Sigmoid colon (tissue), 7 donors: ENCODE measurements around the gene ADAMTS17. TPM values are rescaled to one million over a fixed set of nuclear protein-coding genes. Genes with fewer than 3 reads are reported as not detected.
A peak's percentile ranks its signal among the peaks of the same experiment; 100 is the strongest.

Experiments
- DNase-seq: peaks from one replicate; pipeline ENCODE4 v3.0.0-alpha.2; 2019
- H3K27ac ChIP-seq, 4 donors: fragments of 200-600 bp; sonication (generic); one replicate each; pipeline ENCODE4 v1.5.1; 2016 to 2019; ENCODE audit warnings: mild to moderate bottlenecking in 1 of 4
- H3K27me3 ChIP-seq, 3 donors: fragments of 200-600 bp; sonication (generic); one replicate each; pipeline ENCODE4 v1.5.1; 2019; ENCODE audit warnings: mild to moderate bottlenecking in 1 of 3
- H3K36me3 ChIP-seq, 4 donors: fragments of 200-600 bp; sonication (generic); one replicate each; pipeline ENCODE4 v1.5.1; 2016 to 2019
- H3K4me1 ChIP-seq, 4 donors: fragments of 200-600 bp; sonication (generic); one replicate each; pipeline ENCODE4 v1.5.1; 2017 to 2019
- H3K4me3 ChIP-seq, 4 donors: fragments of 200-600 bp; sonication (generic); one replicate each; pipeline ENCODE4 v1.5.1; 2017 to 2019; ENCODE audit warnings: mild to moderate bottlenecking in 2 of 4, moderate library complexity in 1 of 4
- H3K9me3 ChIP-seq, 4 donors: fragments of 200-600 bp in 3 of 4; sonication (generic) in 3 of 4; one replicate each; pipeline versions ENCODE4 v1.5.1 to v1.6.1; 2013 to 2019
- EP300 ChIP-seq, 4 donors: sonication (generic); formaldehyde crosslinking; IDR thresholded peaks; one replicate each; pipeline ENCODE4 v1.6.1; 2017; ENCODE audit warnings: antibody characterized with exemption in 4 of 4
- POLR2A ChIP-seq, 2 donors: fragments of 450-650 bp; IDR thresholded peaks; one replicate each; pipeline ENCODE4 v1.6.1; 2016; ENCODE audit warnings: antibody characterized with exemption in 2 of 2, mild to moderate bottlenecking in 2 of 2, moderate library complexity in 2 of 2
- POLR2AphosphoS5 ChIP-seq, 4 donors: sonication (generic); formaldehyde crosslinking; IDR thresholded peaks; one replicate each; pipeline ENCODE4 v1.6.1; 2017; ENCODE audit warnings: antibody characterized with exemption in 4 of 4
- WGBS, 2 donors: extraction: QIAGEN DNeasy Blood & Tissue Kit; methylation state at CpG; one replicate each; pipeline ENCODE4 v1.1.7; 2013; 5-methylcytosine and 5-hydroxymethylcytosine counted together
- intact Hi-C: fragments of 100-400 bp; cut with DNase I; formaldehyde crosslinking; loops from one replicate; pipeline ENCODE4 v1.15.1; 2023
- polyA plus RNA-seq, 3 donors: library from polyadenylated mRNA; stranded (reverse); fragments of 200-250 nt; gene quantifications; one replicate each; pipeline ENCODE4 v1.2.3, GENCODE V29; 2013
- total RNA-seq, 4 donors: library from RNA; depleted of rRNA; stranded (reverse); fragments of >200 nt; gene quantifications; one replicate each; pipeline ENCODE4 v1.1.0, GENCODE V29; 2016
- TF ChIP-seq, protein P1 (sequence below), 4 experiments: fragments of 450-650 bp in 3 of 4; fragments of 200-600 bp in 1 of 4; IDR thresholded peaks; one replicate each; pipeline ENCODE4 v1.5.1; 2016 to 2019; ENCODE audit warnings: antibody characterized with exemption in 4 of 4, mild to moderate bottlenecking in 3 of 4, moderate library complexity in 2 of 4
- donor health status: healthy with polysubstance abuse.
- donor health status: Bipolar disorder and iron deficiency.
- donor health status: healthy.

The ADAMTS17 gene
- total and polyA plus RNA-seq, 7 donors = 0.46 to 3.6 (median 1.2) TPM

DNA sequence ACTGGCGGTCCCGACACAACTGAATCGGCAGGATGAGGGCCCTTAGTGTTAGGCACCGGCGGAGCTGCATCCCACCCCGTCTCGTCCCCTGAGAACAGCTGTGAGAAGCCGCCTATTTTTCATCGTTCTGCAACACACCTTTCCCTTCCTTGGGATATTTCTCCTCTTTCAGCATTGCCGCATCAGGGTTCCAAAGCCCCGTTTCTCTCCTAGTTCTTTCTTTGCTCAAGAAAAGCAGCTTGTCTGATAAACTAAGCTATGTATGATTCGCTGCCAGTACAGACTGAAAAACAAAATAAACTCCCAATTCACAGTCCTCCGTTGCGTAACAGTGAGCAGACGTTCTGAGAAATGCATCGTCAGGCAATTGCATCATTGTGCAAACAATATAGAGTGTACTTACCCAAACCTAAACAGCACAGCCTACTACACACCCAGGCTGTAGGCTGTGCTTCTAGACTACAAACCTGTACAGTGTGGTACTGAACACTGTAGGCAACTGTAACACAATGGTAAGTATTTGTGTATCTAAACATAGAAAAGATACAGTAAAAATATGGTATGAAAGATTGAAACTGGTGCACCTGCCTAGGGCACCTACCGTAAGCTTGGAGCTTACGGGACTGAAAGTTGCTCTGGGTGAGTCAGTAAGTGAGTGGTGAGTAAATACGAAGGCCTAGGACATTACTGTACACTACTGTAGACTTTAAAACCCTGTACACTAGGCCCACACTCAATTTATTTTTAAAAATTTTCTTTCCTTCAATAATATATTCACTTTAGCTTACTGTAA lies 8.9 kb upstream of the ADAMTS17 start:
- no peaks in the 10 kb centered on the region for H3K36me3 ChIP-seq
- intact Hi-C loops = loop anchor here (1.0 to 5.0 kb wide), 2 partner anchors 167 to 223 kb away; no protein-coding TSS in a partner anchor
- H3K27ac ChIP-seq = peak overlapping the region; percentile 95 to 100 (median 97)
- no peaks in the 10 kb centered on the region for H3K9me3 ChIP-seq
- peaks cover 0 to 12% (median 11%) of the 10 kb centered on the region in 4 donors for H3K4me1 ChIP-seq
- DNase-seq = no peak
- H3K4me3 ChIP-seq = peak overlapping the region; percentile 65 to 89 (median 78)
- peaks cover 0 to 8% (median 0%) of the 10 kb centered on the region in 3 donors for H3K27me3 ChIP-seq
- peak in 2 of 4 donors; percentile 17 to 31 for TF ChIP-seq POLR2AphosphoS5 (IDR thresholded peaks at IDR 0.05)
- no peak for TF ChIP-seq EP300 (IDR thresholded peaks at IDR 0.05)
- TF ChIP-seq POLR2A (IDR thresholded peaks at IDR 0.05) = no peak
- TF ChIP-seq, protein P1, sequence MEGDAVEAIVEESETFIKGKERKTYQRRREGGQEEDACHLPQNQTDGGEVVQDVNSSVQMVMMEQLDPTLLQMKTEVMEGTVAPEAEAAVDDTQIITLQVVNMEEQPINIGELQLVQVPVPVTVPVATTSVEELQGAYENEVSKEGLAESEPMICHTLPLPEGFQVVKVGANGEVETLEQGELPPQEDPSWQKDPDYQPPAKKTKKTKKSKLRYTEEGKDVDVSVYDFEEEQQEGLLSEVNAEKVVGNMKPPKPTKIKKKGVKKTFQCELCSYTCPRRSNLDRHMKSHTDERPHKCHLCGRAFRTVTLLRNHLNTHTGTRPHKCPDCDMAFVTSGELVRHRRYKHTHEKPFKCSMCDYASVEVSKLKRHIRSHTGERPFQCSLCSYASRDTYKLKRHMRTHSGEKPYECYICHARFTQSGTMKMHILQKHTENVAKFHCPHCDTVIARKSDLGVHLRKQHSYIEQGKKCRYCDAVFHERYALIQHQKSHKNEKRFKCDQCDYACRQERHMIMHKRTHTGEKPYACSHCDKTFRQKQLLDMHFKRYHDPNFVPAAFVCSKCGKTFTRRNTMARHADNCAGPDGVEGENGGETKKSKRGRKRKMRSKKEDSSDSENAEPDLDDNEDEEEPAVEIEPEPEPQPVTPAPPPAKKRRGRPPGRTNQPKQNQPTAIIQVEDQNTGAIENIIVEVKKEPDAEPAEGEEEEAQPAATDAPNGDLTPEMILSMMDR (IDR thresholded peaks at IDR 0.05) = peak in 1 of 4 experiments; percentile 29
- WGBS, 2 donors = 10 to 40% methylated on average over 19 of the region's 19 CpGs

DNA sequence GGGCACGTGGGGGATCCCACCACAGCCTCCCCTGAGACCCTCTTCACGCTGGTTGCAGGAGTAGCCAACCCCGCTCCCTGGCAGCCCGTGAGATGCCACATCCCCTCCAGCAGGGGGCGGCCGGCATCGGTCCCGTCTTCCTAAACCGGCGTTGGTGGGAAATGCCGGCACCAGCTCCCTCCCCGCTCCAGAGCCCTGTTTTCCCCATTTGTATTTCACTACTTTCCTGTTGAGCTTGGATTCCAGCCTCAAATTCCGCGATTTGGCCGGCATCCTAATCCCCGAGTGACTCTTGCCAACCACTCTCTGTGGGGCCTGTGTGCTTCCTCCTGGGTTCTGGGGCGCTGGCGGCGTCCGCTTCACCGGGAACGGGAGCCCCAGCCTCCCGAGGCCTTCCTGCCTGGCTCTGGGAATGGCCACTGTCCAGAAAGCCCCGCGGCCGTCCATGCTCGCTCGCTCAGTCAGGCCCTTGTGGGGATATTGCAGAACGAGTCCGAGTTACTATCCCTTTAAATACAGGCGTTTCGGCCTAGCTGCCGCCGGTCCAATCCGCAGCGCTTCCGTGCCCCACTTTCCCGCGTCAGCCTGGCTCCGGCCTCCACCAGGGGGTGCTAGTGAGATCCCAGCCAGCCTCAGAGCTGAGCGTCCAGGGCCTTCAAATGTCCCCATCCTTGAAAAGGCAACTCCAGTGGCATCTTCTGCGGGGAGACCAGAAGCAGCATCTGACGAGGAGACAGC lies 8.1 kb upstream of the ADAMTS17 start:
- peak; percentile 98 for DNase-seq
- intact Hi-C loops = loop anchor here (1.0 to 10.0 kb wide), 4 partner anchors 167 to 525 kb away; partner anchors contain the start of genes ALDH1A3, ASB7 and LINS1
- Histone ChIP-seq H3K4me1 (peaks cover 0 to 12% (median 11%) of the 10 kb centered on the region in 4 donors), H3K9me3 (no peaks in the 10 kb centered on the region), H3K27me3 (peaks cover 0 to 8% (median 0%) of the 10 kb centered on the region in 3 donors), H3K4me3 (peak overlapping the region; percentile 65 to 89 (median 78)), H3K36me3 (no peaks in the 10 kb centered on the region), H3K27ac (peak overlapping the region; percentile 95 to 100 (median 97))
- WGBS, 2 donors = 1% methylated on average over 43 of the region's 43 CpGs
- TF ChIP-seq POLR2A (IDR thresholded peaks at IDR 0.05) (no peak), EP300 (IDR thresholded peaks at IDR 0.05) (no peak), POLR2AphosphoS5 (IDR thresholded peaks at IDR 0.05) (peak; percentile 29 to 59 (median 48))
- TF ChIP-seq, protein P1 (IDR thresholded peaks at IDR 0.05) = peak; percentile 78 to 89 (median 86)

DNA sequence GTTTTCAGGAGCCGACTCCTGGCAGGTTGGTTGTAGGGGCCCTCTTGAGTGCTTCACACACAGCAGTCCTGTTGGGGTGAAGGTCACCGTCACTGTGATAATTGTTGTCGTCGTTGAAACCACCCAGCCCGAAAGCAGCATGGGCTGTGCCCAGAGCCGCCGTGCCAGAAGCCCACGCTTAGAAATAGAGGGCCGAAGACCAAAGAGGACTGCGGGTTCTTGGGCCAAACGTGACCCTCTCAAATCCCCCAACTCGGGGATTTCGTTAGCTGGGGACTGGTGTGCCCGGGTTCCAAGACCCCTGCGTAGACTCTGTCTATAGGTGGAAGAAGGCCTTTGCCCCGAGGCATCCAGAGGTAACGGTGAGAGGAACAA lies 7.5 kb upstream of the ADAMTS17 start:
- WGBS, 2 donors = 57 to 62% methylated on average over 17 of the region's 17 CpGs
- H3K36me3 ChIP-seq = no peaks in the 10 kb centered on the region
- TF ChIP-seq, protein P1 (IDR thresholded peaks at IDR 0.05) = no peak
- no peak for TF ChIP-seq POLR2A (IDR thresholded peaks at IDR 0.05)
- no peak for TF ChIP-seq POLR2AphosphoS5 (IDR thresholded peaks at IDR 0.05)
- no peak for TF ChIP-seq EP300 (IDR thresholded peaks at IDR 0.05)
- DNase-seq = no peak
- peak overlapping the region; percentile 95 to 100 (median 97) for H3K27ac ChIP-seq
- peaks cover 0 to 8% (median 0%) of the 10 kb centered on the region in 3 donors for H3K27me3 ChIP-seq
- peak overlapping the region; percentile 65 to 89 (median 78) for H3K4me3 ChIP-seq
- peaks cover 0 to 12% (median 11%) of the 10 kb centered on the region in 4 donors for H3K4me1 ChIP-seq
- intact Hi-C loops = loop anchor here (10.0 kb wide), 2 partner anchors 255 to 525 kb away; partner anchors contain the start of genes ALDH1A3, ASB7 and LINS1
- no peaks in the 10 kb centered on the region for H3K9me3 ChIP-seq

DNA sequence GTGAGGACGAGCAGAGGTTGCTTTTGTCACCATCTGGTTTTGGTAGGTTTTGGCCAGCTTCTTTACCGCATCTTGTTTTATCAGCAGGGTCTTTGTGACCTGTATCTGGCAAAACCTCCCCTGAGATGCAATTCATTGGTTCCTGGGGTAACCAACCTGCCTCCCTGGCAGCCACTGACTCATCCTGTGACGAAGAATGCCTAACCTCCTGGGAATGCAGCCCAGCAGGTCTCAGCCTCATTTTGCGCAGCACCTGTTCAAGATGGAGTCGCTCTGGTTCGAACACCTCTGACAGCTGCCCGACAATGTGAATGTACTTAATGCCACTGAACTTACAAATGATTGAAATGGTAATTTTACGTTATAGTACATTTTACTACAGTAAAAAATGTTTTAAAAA lies 6.8 kb upstream of the ADAMTS17 start:
- Histone ChIP-seq H3K9me3 (no peaks in the 10 kb centered on the region), H3K4me1 (peaks cover 0 to 12% (median 11%) of the 10 kb centered on the region in 4 donors), H3K27me3 (peaks cover 0 to 4% (median 0%) of the 10 kb centered on the region in 3 donors), H3K4me3 (no peak overlapping the region), H3K36me3 (no peaks in the 10 kb centered on the region), H3K27ac (no peak overlapping the region)
- DNase-seq = no peak
- WGBS, 2 donors = 94 to 95% methylated on average over 8 of the region's 8 CpGs
- intact Hi-C loops = loop anchor here (10.0 kb wide), 2 partner anchors 256 to 526 kb away; partner anchors contain the start of genes ALDH1A3, ASB7 and LINS1
- TF ChIP-seq POLR2AphosphoS5 (IDR thresholded peaks at IDR 0.05) (no peak), EP300 (IDR thresholded peaks at IDR 0.05) (no peak), POLR2A (IDR thresholded peaks at IDR 0.05) (no peak)
- TF ChIP-seq, protein P1 (IDR thresholded peaks at IDR 0.05) = no peak
